SK-N-MC (cell line): ENCODE data around the gene ASGR2.

Experiments
- DNase-seq: peaks from one replicate; pipeline ENCODE4 v3.0.0-alpha.2; 2011; ENCODE audit warnings: low read depth, low spot score
- H3K27ac ChIP-seq: fragments of 200-600 bp; sonication (generic); 2 replicates; pipeline ENCODE4 v1.5.1; 2016; ENCODE audit warnings: mixed run types
- H3K36me3 ChIP-seq: fragments of 200-600 bp; sonication (generic); 2 replicates; pipeline ENCODE4 v1.6.1; 2017; ENCODE audit warnings: antibody characterized with exemption, low read length, mixed read lengths; ENCODE audit not compliant: insufficient read depth
- H3K4me3 ChIP-seq: fragments of 200-600 bp; sonication (generic); 2 replicates; pipeline ENCODE4 v1.5.1; 2016
- H3K9ac ChIP-seq: fragments of 200-600 bp; sonication (generic); 2 replicates; pipeline ENCODE4 v1.8.0; 2017; ENCODE audit warnings: mixed run types, mixed read lengths; ENCODE audit not compliant: insufficient read length
- H3K9me3 ChIP-seq: fragments of 200-600 bp; sonication (generic); 2 replicates; pipeline ENCODE4 v1.6.1; 2017; ENCODE audit warnings: low read depth, mild to moderate bottlenecking, antibody characterized with exemption, low read length, moderate library complexity, mixed read lengths
- EZH2 ChIP-seq: fragments of 200-600 bp; sonication (generic); IDR thresholded peaks from one replicate; pipeline ENCODE4 v1.6.1; 2017; ENCODE audit warnings: antibody characterized with exemption
- FOXP2 ChIP-seq: optimal IDR thresholded peaks from 2 replicates; pipeline ENCODE3; 2011; ENCODE audit warnings: mild to moderate bottlenecking, moderate library complexity; ENCODE audit not compliant: insufficient read depth; ENCODE audit errors: extremely low read length, control extremely low read depth
- POLR2AphosphoS5 ChIP-seq: IDR thresholded peaks from 2 replicates; pipeline ENCODE4 v1.6.1; 2012; ENCODE audit warnings: mild to moderate bottlenecking, low read depth, low read length, borderline replicate concordance

The ASGR2 gene

DNA sequence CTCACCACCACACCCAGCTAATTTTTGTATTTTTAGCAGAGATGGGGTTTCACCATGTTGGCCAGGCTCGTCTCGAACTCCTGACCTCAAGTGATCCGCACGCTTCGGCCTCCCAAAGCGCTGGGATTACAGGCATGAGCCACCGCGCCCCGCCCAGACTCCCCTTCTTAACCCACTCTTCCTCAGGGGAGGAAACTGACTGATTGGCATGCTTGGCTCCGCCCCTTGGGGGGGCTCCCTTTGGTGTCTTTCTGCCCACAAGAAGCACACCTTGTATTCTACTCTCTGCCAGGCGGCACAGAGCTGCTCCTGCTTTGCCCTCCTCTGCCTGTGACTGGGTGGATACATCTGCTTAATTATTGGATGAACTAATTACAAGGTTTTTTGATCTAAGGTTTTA is 4.7 kb upstream of the ASGR2 start:
- DNase-seq, result no peak
- Histone ChIP-seq H3K9ac (no peak overlapping the region), H3K36me3 (no peaks in the 10 kb centered on the region), H3K4me3 (no peak overlapping the region), H3K27ac (no peak overlapping the region), H3K9me3 (no peaks in the 10 kb centered on the region)
- no peak for TF ChIP-seq EZH2
- no peak for TF ChIP-seq POLR2AphosphoS5
- no peak for TF ChIP-seq FOXP2

DNA sequence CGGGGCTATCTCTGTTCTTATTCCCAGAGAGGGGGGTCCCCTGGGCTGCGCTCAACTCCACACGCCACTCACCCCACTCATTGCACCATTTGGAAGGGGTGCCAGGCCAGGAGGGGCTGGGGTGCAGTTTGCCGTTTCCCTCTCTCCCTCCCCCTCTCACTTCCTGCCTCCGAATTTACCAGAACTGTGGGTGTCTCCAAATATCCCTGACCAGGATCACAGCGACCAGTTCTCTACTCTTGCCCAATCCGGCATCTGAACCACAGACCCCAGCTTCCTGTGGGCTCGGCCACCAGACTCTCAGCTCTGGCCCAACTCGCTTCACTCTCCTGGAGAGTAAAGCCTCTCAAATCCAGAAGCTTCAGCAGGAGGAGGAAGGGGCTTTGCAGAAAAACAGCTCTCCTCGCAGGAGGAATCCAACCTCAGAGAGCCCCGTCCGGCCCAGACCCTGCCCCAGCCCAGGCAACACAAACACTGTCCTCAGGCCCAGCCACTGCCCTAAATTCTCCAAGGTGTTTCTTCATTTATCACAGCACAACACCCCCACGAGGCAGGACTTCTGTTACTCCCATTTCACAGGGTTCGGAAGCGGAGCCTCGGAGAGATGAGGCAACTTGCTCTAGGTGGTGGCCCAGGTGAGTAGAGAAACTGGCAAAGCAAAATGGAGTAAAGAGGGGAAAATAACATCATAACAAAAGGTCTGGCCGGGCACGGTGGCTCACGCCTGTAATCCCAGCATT is 423 bp upstream of the ASGR2 start:
- Histone ChIP-seq H3K9me3 (no peaks in the 10 kb centered on the region), H3K9ac (no peak overlapping the region), H3K4me3 (no peak overlapping the region), H3K36me3 (no peaks in the 10 kb centered on the region), H3K27ac (no peak overlapping the region)
- TF ChIP-seq POLR2AphosphoS5, result no peak
- no peak for TF ChIP-seq EZH2
- no peak for TF ChIP-seq FOXP2
- DNase-seq, result no peak

DNA sequence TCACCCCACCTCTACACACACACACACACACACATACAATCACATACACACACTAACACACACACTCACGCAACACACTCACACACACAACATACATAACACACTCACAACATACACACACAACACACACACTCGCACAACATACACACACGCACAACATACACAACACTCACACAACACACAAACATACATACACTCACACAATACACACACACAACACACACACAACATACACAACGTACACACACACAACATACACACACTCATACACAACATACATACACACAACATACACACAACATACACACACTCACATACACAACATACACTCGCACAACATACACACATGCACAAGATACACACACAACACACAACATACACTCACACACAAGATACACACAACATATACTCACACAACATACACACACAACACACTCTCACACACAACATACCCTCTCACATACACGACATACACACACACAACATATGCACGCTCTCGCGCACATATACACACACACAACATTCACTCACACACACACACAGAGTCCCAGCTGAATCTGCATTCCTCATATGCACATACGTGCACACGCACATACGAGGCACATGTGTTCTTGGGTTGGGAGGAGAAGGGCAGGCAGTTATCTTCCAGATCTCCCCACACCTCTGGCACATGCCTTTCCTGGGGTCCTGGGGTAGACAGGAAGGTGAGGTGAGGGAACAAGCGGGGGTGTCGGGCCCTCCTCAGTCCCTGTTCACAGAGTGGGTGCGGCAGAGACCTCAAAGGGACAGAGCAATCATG is 1.1 kb downstream of the ASGR2 start:
- no peak overlapping the region for H3K27ac ChIP-seq
- H3K9ac ChIP-seq, result no peak overlapping the region

DNA sequence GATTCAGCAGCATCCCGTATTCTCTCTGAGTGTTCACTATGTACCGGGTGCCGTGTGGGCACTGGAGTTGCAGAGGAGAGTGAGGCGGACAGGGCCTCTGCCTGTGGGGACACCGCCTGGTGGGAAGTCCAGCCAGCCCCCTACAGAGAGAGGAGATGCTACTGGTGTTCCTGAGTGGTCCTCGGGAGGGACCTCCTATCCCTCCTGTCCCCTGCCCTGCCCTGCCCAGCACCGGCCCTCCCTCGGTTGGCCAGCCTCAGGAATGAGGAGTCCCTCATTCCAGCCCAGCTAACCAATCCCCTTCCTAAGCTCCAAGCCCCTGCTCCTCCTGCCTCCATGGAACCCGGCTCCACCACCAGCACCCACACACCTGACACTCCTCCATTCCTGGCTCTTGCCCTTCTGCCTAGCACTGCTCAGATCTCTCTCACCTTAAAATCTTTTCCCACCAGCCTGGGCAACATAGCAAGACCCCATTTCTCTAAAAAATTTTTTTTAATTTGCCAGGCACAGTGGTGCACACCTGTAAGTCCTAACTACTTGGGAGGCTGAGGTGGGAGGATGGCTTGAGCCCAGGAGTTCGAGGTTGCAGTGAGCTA is 2.0 kb downstream of the ASGR2 start:
- Histone ChIP-seq H3K27ac (no peak overlapping the region), H3K9ac (no peak overlapping the region), H3K9me3 (no peaks in the 10 kb centered on the region), H3K36me3 (no peaks in the 10 kb centered on the region), H3K4me3 (no peak overlapping the region)
- TF ChIP-seq EZH2, result no peak
- no peak for TF ChIP-seq FOXP2
- TF ChIP-seq POLR2AphosphoS5, result no peak
- DNase-seq, result no peak

More for the DNA sequence above, 1.1 kb downstream of the ASGR2 start:
- Histone ChIP-seq H3K36me3 (no peaks in the 10 kb centered on the region), H3K4me3 (no peak overlapping the region), H3K9me3 (no peaks in the 10 kb centered on the region)
- DNase-seq, result no peak
- TF ChIP-seq EZH2, result no peak
- TF ChIP-seq POLR2AphosphoS5, result no peak
- no peak for TF ChIP-seq FOXP2

DNA sequence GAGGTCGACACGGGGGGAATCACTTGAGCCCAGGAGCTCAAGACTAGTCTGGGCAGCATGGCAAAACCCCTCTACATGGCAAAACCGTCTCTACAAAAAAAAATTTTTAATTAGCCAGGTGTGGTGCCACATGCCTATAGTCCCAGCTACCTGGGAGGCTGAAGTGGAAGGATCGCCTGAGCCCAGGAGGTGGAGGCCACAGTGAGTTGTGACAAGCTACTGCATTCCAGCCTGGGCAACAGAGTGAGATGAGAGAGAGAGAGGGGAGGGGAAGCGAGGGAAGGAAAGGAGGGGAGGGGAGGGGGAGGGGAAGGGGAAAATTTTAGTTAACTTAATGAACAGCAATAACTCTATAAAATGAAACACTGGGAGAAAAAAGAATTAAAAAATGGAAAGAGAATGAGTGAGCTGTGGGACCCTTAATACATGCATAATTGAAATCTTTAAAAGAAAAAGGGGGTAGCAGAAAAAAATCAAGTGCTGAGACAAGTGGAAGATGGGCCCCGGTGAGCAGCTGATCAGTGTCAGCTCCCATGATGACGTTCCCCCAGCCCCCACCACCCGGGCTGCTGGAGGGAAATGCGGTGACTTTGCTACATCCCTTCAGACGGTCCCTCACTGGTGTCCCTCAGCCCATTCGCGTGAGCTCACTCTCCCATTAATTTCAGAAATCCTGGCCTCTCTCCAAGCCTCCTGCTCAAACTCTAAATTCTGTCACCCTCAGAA is 2.7 kb downstream of the ASGR2 start:
- Histone ChIP-seq H3K4me3 (no peak overlapping the region), H3K9ac (no peak overlapping the region), H3K36me3 (no peaks in the 10 kb centered on the region), H3K27ac (no peak overlapping the region), H3K9me3 (no peaks in the 10 kb centered on the region)
- DNase-seq, result no peak
- no peak for TF ChIP-seq EZH2
- no peak for TF ChIP-seq POLR2AphosphoS5
- no peak for TF ChIP-seq FOXP2

DNA sequence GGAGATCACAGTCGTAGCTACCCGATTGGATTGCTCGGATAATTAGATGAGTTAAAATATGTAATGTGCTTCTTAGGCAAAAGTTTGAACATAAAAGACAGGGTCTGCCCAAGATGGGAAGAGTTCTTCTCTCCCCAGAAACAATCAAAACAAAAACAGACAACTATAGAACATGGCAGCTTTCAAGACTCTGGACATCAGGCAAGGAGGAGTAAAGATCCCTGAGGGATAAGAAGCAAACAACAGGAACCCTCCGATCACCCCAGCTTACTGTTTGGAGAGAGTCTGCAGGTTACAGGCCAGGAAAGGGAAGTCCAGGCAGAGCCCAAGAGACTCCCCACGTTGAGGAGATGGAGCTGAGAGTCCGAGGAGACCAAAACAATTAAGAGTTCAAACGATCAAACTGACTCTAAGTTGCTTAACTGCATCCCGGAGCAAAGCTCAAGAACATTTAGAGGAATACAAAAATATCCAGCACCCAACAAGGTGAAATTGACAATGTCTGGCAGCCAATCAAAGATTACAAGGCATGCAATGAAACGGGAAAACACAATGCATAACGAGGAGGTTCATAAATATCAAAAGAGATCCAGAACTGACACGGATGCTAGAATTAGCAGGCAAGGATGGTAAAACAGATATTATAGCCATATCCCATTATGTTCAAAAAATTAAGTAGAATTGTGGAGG is 3.9 kb downstream of the ASGR2 start:
- Histone ChIP-seq H3K36me3 (no peaks in the 10 kb centered on the region), H3K9me3 (no peaks in the 10 kb centered on the region), H3K9ac (no peak overlapping the region), H3K4me3 (no peak overlapping the region), H3K27ac (no peak overlapping the region)
- no peak for DNase-seq
- TF ChIP-seq EZH2, result no peak
- TF ChIP-seq POLR2AphosphoS5, result no peak
- TF ChIP-seq FOXP2, result no peak

DNA sequence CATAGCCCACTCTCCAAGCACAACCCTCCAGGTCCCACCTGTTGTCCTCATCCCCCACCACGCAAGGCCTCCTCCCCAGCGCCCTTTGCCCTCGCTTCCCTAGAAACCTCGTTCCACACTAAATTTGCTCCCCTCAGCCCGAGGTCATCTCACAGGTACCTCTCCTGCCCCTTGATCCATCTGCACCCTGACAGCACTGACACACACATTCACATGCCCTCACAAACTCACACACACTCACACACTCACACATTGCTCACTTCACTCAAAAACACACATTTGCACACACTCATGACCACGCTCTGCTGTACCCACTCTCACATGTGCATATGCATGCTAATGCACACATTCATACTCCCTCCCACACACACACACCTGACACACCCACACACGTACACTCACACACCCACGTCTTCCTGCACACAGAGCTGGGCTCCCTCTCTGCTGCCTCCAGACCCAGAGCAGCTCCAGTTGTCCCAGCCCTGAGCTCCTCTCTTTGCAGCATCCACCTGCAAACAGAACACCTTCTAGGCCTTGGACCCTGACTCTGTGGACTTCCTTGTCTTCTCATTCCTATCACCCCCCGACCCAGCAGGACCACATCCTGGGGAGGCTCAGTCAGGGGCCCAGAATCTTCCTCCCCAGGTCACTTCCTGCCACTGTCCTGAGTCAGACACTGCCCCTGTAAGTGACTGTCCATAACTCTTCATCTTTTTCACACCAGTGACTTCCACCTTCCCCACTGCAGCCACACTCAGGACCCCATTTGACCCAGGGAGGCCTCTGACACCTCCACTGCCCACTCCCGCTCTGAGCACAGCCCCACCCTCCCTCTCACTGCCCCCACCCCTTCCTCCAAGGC is 4.9 kb downstream of the ASGR2 start:
- no peak overlapping the region for H3K4me3 ChIP-seq
- no peak for TF ChIP-seq EZH2
- TF ChIP-seq POLR2AphosphoS5, result no peak
- no peak for TF ChIP-seq FOXP2
- no peak for DNase-seq
- no peak overlapping the region for H3K27ac ChIP-seq
- no peaks in the 10 kb centered on the region for H3K9me3 ChIP-seq
- no peak overlapping the region for H3K9ac ChIP-seq
- no peaks in the 10 kb centered on the region for H3K36me3 ChIP-seq
